Activated naive CD8-positive, alpha-beta T cell treated with anti-CD3 and anti-CD28 coated beads for 36 hours (primary cell): Measurements from ENCODE around the gene ARFGAP1. TPM values are rescaled to one million over a fixed set of nuclear protein-coding genes. Genes with fewer than 3 reads are reported as not detected.

Experiments
- DNase-seq: peaks from one replicate; pipeline ENCODE4 v3.0.0; 2021
- H3K27ac Mint-ChIP-seq: one replicate; pipeline ENCODE4 v1.8.0; 2022; ENCODE audit warnings: mild to moderate bottlenecking, moderate library complexity, mixed read lengths
- H3K27me3 Mint-ChIP-seq: one replicate; pipeline ENCODE4 v1.8.0; 2022; ENCODE audit warnings: mild to moderate bottlenecking, mixed read lengths
- H3K36me3 Mint-ChIP-seq: one replicate; pipeline ENCODE4 v1.8.0; 2021; ENCODE audit warnings: mild to moderate bottlenecking, mixed read lengths
- H3K4me1 Mint-ChIP-seq: one replicate; pipeline ENCODE4 v1.8.0; 2021; ENCODE audit warnings: mixed read lengths
- H3K4me3 Mint-ChIP-seq: one replicate; pipeline ENCODE4 v1.8.0; 2022; ENCODE audit warnings: mild to moderate bottlenecking, moderate library complexity, mixed read lengths
- H3K9me3 Mint-ChIP-seq: one replicate; pipeline ENCODE4 v1.8.0; 2022; ENCODE audit warnings: mixed read lengths
- total RNA-seq, 2 experiments: library from RNA; stranded (reverse); gene quantifications; one replicate each; pipeline ENCODE4 v1.2.3, GENCODE V29; 2021

The ARFGAP1 gene
- total RNA-seq, 2 experiments from 2014 or later, result 62.5 to 66.6 TPM

GRCh38 chr20:63235399-63235983 is 37.1 kb upstream of the ARFGAP1 start, which contains the start of gene BIRC7:
Gene BIRC7 (plus strand): TSS chr20:63235905. CDS start chr20:63236097, 192 bp downstream.
- Mint-ChIP-seq H3K27me3 (peaks cover 39% of the 10 kb centered on the region), H3K4me3 (no peak within 1 kb of the TSS), H3K4me1 (peaks cover 2% of the 10 kb centered on the region), H3K27ac (no peak within 1 kb of the TSS), H3K36me3 (no peaks in the 10 kb centered on the region), H3K9me3 (no peaks in the 10 kb centered on the region)
- no peak for DNase-seq

GRCh38 chr20:63236116-63236837 is 36.3 kb upstream of the ARFGAP1 start:
- H3K36me3 Mint-ChIP-seq, result no peaks in the 10 kb centered on the region
- no peak overlapping the region for H3K27ac Mint-ChIP-seq
- H3K4me1 Mint-ChIP-seq, result peaks cover 2% of the 10 kb centered on the region
- no peak for DNase-seq
- H3K9me3 Mint-ChIP-seq, result no peaks in the 10 kb centered on the region
- H3K27me3 Mint-ChIP-seq, result peaks cover 31% of the 10 kb centered on the region
- no peak overlapping the region for H3K4me3 Mint-ChIP-seq

DNA sequence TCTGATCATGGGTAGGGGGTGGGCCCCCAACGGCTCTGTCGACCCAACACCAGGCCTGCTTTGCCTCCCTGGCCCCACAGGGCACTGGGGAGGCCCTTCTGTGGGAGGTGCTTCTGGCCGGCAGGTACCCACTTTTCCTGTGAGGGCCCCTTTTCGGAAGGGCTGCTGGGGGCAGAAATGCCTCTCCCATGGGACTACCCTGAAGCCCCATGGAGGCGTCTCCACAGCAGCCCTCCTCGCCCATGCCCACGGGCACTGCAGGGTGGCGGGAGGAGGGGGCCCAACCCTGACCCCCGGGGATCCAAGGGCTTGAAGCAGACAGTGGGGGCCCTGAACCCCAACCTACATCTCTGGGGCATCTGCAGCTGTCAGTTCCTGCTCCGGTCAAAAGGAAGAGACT is 34.6 kb upstream of the ARFGAP1 start:
- Mint-ChIP-seq H3K27me3 (peaks cover 16% of the 10 kb centered on the region), H3K36me3 (no peaks in the 10 kb centered on the region), H3K4me3 (no peak overlapping the region), H3K4me1 (peaks cover 2% of the 10 kb centered on the region), H3K9me3 (no peaks in the 10 kb centered on the region), H3K27ac (no peak overlapping the region)
- no peak for DNase-seq

DNA sequence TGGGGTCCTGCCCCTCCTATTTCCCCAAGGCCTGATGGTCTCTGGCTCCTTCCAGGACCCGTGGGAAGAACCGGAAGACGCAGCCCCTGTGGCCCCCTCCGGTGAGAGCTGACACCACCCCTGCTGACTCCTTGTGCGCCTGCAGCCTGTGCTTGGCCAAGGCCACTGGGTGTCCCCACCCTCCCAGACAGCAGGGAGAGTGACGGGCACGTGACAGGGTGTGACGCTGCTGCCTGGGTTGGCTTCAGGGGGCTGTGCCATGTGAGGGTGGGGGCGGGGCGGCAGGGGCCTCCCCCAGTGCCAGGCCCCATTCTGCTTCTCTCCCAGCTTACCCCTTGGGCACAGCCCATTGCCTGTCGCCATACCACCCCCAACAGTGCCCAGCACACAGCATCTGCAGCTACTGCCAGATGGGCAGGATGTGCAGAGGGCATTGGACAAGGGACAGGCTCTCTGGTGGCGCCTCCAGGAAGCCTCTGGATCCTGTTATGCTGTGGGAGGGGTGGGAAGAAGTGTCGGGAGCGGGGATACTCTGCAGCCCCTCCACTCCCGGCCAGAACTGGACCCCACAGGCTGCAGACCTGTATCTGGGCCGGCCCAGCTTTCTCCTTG is 34.0 kb upstream of the ARFGAP1 start:
- no peak for DNase-seq
- Mint-ChIP-seq H3K36me3 (no peaks in the 10 kb centered on the region), H3K4me3 (no peak overlapping the region), H3K9me3 (no peaks in the 10 kb centered on the region), H3K27me3 (peaks cover 13% of the 10 kb centered on the region), H3K27ac (no peak overlapping the region), H3K4me1 (peaks cover 2% of the 10 kb centered on the region)

GRCh38 chr20:63239431-63239830 is 33.2 kb upstream of the ARFGAP1 start:
- Mint-ChIP-seq H3K9me3 (no peaks in the 10 kb centered on the region), H3K27me3 (peaks cover 6% of the 10 kb centered on the region)

DNA sequence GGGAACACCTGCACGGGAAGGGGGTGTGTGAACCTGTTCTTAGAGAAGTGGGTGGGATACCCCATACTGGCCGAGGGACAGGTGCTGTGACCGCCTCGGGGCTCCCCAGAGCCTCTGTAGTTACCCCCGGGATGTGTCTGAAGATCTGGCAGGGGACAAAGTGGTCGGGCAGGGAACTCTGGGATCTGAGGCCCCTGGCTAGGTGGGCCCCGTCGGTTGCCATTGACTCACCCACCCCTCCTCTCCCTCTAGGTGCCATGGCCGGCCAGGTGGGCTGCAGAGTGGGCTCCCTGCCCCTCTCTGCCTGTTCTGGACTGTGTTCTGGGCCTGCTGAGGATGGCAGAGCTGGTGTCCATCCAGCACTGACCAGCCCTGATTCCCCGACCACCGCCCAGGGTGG is 32.6 kb upstream of the ARFGAP1 start:
- H3K9me3 Mint-ChIP-seq, result no peaks in the 10 kb centered on the region
- no peak for DNase-seq
- H3K27me3 Mint-ChIP-seq, result peaks cover 1% of the 10 kb centered on the region
- H3K36me3 Mint-ChIP-seq, result no peaks in the 10 kb centered on the region
- H3K4me3 Mint-ChIP-seq, result no peak overlapping the region
- H3K4me1 Mint-ChIP-seq, result no peaks in the 10 kb centered on the region
- H3K27ac Mint-ChIP-seq, result no peak overlapping the region

More at GRCh38 chr20:63239431-63239830, 33.2 kb upstream of the ARFGAP1 start:
- Mint-ChIP-seq H3K4me3 (no peak overlapping the region), H3K36me3 (no peaks in the 10 kb centered on the region), H3K4me1 (peaks cover 2% of the 10 kb centered on the region), H3K27ac (no peak overlapping the region)
- DNase-seq, result no peak

GRCh38 chr20:63241272-63241671 is 31.3 kb upstream of the ARFGAP1 start:
- no peaks in the 10 kb centered on the region for H3K9me3 Mint-ChIP-seq
- H3K36me3 Mint-ChIP-seq, result no peaks in the 10 kb centered on the region
- H3K27me3 Mint-ChIP-seq, result peaks cover 8% of the 10 kb centered on the region
- no peak for DNase-seq
- H3K4me1 Mint-ChIP-seq, result no peaks in the 10 kb centered on the region
- no peak overlapping the region for H3K27ac Mint-ChIP-seq
- no peak overlapping the region for H3K4me3 Mint-ChIP-seq

GRCh38 chr20:63242736-63243135 is 29.9 kb upstream of the ARFGAP1 start:
- no peak overlapping the region for H3K4me3 Mint-ChIP-seq
- peaks cover 20% of the 10 kb centered on the region for H3K27me3 Mint-ChIP-seq
- no peak for DNase-seq
- H3K27ac Mint-ChIP-seq, result no peak overlapping the region
- no peaks in the 10 kb centered on the region for H3K4me1 Mint-ChIP-seq
- H3K9me3 Mint-ChIP-seq, result no peaks in the 10 kb centered on the region
- H3K36me3 Mint-ChIP-seq, result no peaks in the 10 kb centered on the region

GRCh38 chr20:63243604-63244247 is 28.9 kb upstream of the ARFGAP1 start:
- no peak overlapping the region for H3K4me3 Mint-ChIP-seq
- no peak for DNase-seq
- H3K27me3 Mint-ChIP-seq, result peaks cover 26% of the 10 kb centered on the region
- no peak overlapping the region for H3K27ac Mint-ChIP-seq
- no peaks in the 10 kb centered on the region for H3K9me3 Mint-ChIP-seq
- H3K4me1 Mint-ChIP-seq, result no peaks in the 10 kb centered on the region
- H3K36me3 Mint-ChIP-seq, result no peaks in the 10 kb centered on the region

- Mint-ChIP-seq H3K4me1 (no peaks in the 10 kb centered on the region), H3K27ac (no peak overlapping the region), H3K4me3 (no peak overlapping the region), H3K9me3 (no peaks in the 10 kb centered on the region), H3K36me3 (no peaks in the 10 kb centered on the region), H3K27me3 (peaks cover 32% of the 10 kb centered on the region)
- DNase-seq, result no peak
Measured at GRCh38 chr20:63244468-63244867, 28.1 kb upstream of the ARFGAP1 start.

DNA sequence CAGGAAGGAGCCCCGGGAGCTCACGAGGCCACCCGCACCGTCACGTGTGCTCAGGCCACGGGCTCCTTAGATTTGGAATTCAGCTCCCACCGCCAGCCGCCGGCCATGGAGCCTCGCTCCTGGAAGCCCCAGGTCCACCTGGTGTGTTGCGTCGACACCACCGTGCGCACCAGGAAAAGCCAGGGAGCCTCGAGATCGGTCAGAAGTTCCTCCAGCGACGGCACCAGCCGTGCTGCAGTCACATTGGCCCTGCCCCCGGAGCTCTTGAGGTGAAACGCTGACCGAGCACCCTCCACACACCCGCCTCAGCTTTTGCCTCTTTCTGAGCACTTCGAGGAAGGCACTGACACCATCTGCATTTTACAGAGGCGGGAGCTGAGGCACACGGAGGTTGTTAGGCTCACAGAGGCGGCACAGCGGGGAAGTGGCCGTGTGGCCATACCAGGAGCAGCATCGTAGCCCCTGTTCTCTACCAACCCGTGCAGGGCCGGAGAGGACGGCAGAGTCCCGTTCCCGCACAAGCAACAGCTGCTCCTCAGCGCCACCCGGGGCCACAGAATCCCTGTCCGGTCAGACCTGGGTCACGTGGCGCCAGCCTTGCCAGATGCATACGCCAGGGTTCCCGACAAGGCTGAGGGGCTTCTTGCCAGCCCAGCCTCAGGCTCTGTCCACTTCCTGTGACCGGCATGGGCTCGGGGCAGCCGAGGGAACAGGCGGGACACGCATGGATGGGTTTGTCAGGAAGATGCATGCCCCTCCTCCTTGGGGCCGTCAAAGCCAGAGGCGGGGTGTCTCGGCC is 25.9 kb upstream of the ARFGAP1 start:
- Mint-ChIP-seq H3K4me1 (no peaks in the 10 kb centered on the region), H3K27me3 (peaks cover 46% of the 10 kb centered on the region), H3K9me3 (no peaks in the 10 kb centered on the region), H3K36me3 (no peaks in the 10 kb centered on the region), H3K4me3 (no peak overlapping the region), H3K27ac (no peak overlapping the region)
- no peak for DNase-seq

- DNase-seq, result no peak
- H3K4me1 Mint-ChIP-seq, result no peaks in the 10 kb centered on the region
- no peaks in the 10 kb centered on the region for H3K9me3 Mint-ChIP-seq
- no peak overlapping the region for H3K27ac Mint-ChIP-seq
- no peak overlapping the region for H3K4me3 Mint-ChIP-seq
- no peaks in the 10 kb centered on the region for H3K36me3 Mint-ChIP-seq
- peaks cover 55% of the 10 kb centered on the region for H3K27me3 Mint-ChIP-seq
Measured at GRCh38 chr20:63247671-63248228, 24.9 kb upstream of the ARFGAP1 start.

GRCh38 chr20:63248835-63249591 is 23.6 kb upstream of the ARFGAP1 start:
- Mint-ChIP-seq H3K36me3 (no peaks in the 10 kb centered on the region), H3K27me3 (peaks cover 63% of the 10 kb centered on the region), H3K4me3 (no peak overlapping the region), H3K4me1 (no peaks in the 10 kb centered on the region), H3K9me3 (no peaks in the 10 kb centered on the region), H3K27ac (no peak overlapping the region)
- no peak for DNase-seq

- no peak for DNase-seq
- H3K9me3 Mint-ChIP-seq, result no peaks in the 10 kb centered on the region
- H3K36me3 Mint-ChIP-seq, result no peaks in the 10 kb centered on the region
- no peaks in the 10 kb centered on the region for H3K4me1 Mint-ChIP-seq
- H3K27ac Mint-ChIP-seq, result no peak overlapping the region
- no peak overlapping the region for H3K4me3 Mint-ChIP-seq
- peaks cover 67% of the 10 kb centered on the region for H3K27me3 Mint-ChIP-seq
Measured at GRCh38 chr20:63249891-63250290, 22.7 kb upstream of the ARFGAP1 start.
